GM23338 (cell line): Measurements from ENCODE around the gene TSTD2. TPM values are rescaled to one million over a fixed set of nuclear protein-coding genes. Genes with fewer than 3 reads are reported as not detected.
A peak's percentile ranks its signal among the peaks of the same experiment; 100 is the strongest.
"Not testable (repeated sequence)": the region's sequence is repeated elsewhere in the genome, so short reads cannot be mapped to it uniquely, and the experiment has no call there.

ENCODE experiments used
- ATAC-seq: fragments of 200-7000 bp; cut with Tn5 transposase; 3 replicates; pipeline ENCODE4 v1.9.1; 2020
- DNase-seq: peaks from one replicate; pipeline ENCODE4 v3.0.0-alpha.2; 2015; ENCODE audit warnings: low spot score
- H2AFZ ChIP-seq: fragments of 200-600 bp; sonication (generic); 2 replicates; pipeline ENCODE4 v1.8.0; 2016; ENCODE audit warnings: antibody characterized with exemption, mild to moderate bottlenecking, moderate library complexity
- H3F3A ChIP-seq: fragments of 200-600 bp; sonication (generic); replicated peaks from 2 replicates; pipeline ENCODE4 v1.8.0; 2017; ENCODE audit warnings: antibody characterized with exemption, mixed run types, low read depth
- H3K27ac ChIP-seq: fragments of 200-600 bp; sonication (generic); 2 replicates; pipeline ENCODE4 v1.6.1; 2016; ENCODE audit warnings: low read depth
- H3K27me3 ChIP-seq: fragments of 200-600 bp; sonication (generic); 2 replicates; pipeline ENCODE4 v1.8.0; 2016; ENCODE audit warnings: mild to moderate bottlenecking, mixed run types, moderate library complexity; ENCODE audit not compliant: insufficient read depth
- H3K36me3 ChIP-seq: fragments of 200-600 bp; sonication (generic); 2 replicates; pipeline ENCODE4 v1.8.0; 2016; ENCODE audit warnings: mild to moderate bottlenecking; ENCODE audit not compliant: insufficient read depth
- H3K4me1 ChIP-seq: fragments of 200-600 bp; sonication (generic); 2 replicates; pipeline ENCODE4 v1.8.0; 2016; ENCODE audit warnings: mild to moderate bottlenecking, moderate library complexity; ENCODE audit not compliant: insufficient read depth
- H3K4me2 ChIP-seq: fragments of 200-600 bp; sonication (generic); 2 replicates; pipeline ENCODE4 v1.7.1; 2017; ENCODE audit warnings: mixed run types
- H3K4me3 ChIP-seq: fragments of 200-600 bp; sonication (generic); 2 replicates; pipeline ENCODE4 v1.6.1; 2016; ENCODE audit warnings: mixed run types
- H3K79me2 ChIP-seq: fragments of 200-600 bp; sonication (generic); replicated peaks from 2 replicates; pipeline ENCODE4 v1.8.0; 2017; ENCODE audit warnings: mild to moderate bottlenecking; ENCODE audit not compliant: insufficient read depth
- H3K9me2 ChIP-seq: fragments of 200-600 bp; sonication (generic); 2 replicates; pipeline ENCODE4 v1.8.0; 2017; ENCODE audit not compliant: insufficient read depth
- H4K20me1 ChIP-seq: fragments of 200-600 bp; sonication (generic); replicated peaks from 2 replicates; pipeline ENCODE4 v1.8.0; 2017; ENCODE audit warnings: mild to moderate bottlenecking; ENCODE audit not compliant: insufficient read depth
- H3K27ac Mint-ChIP-seq: 2 replicates; pipeline ENCODE4 v1.8.0; 2020; ENCODE audit warnings: inconsistent platforms, mild to moderate bottlenecking, moderate library complexity, mixed read lengths
- H3K27me3 Mint-ChIP-seq: 3 replicates; pipeline ENCODE4 v1.8.0; 2022; ENCODE audit warnings: low read depth, mild to moderate bottlenecking, moderate library complexity, mixed read lengths, inconsistent platforms; ENCODE audit not compliant: insufficient read depth, poor library complexity
- H3K36me3 Mint-ChIP-seq: 3 replicates; pipeline ENCODE4 v1.8.0; 2021; ENCODE audit warnings: low read depth, mild to moderate bottlenecking, inconsistent platforms, moderate library complexity, mixed read lengths
- H3K4me1 Mint-ChIP-seq: 3 replicates; pipeline ENCODE4 v1.8.0; 2020; ENCODE audit warnings: mild to moderate bottlenecking, inconsistent platforms, mixed read lengths
- H3K4me3 Mint-ChIP-seq: 3 replicates; pipeline ENCODE4 v1.8.0; 2021; ENCODE audit warnings: moderate library complexity, mild to moderate bottlenecking, inconsistent platforms, mixed read lengths
- H3K9me3 Mint-ChIP-seq: 3 replicates; pipeline ENCODE4 v1.8.0; 2020; ENCODE audit warnings: moderate library complexity, mild to moderate bottlenecking, inconsistent platforms, mixed read lengths
- ETS1 ChIP-seq: IDR thresholded peaks from 2 replicates; pipeline ENCODE4 v1.6.1; 2016; ENCODE audit warnings: antibody characterized with exemption
- ZNF462 ChIP-seq: fragments of 250-450 bp; sonication (Bioruptor Pico); IDR thresholded peaks from 2 replicates; pipeline ENCODE4 v1.5.0; 2020; ENCODE audit warnings: mild to moderate bottlenecking, moderate library complexity
- polyA plus RNA-seq: library from polyadenylated mRNA; unstranded; fragments of >200 nt; fragmentation: Nextera tagmentation; extraction: Ambion mirVana; gene quantifications from 2 replicates; pipeline ENCODE4 v1.2.1, GENCODE V29; 2016
- total RNA-seq: library from RNA; depleted of rRNA; stranded (reverse); fragments of >200 nt; shearing (Covaris generic); gene quantifications from 2 replicates; pipeline ENCODE4 v1.2.3, GENCODE V29; 2014
- TF ChIP-seq, protein P1 (sequence below): IDR thresholded peaks from one replicate; pipeline ENCODE4 v1.6.1; 2018; ENCODE audit warnings: antibody characterized with exemption; ENCODE audit not compliant: unreplicated experiment
- TF ChIP-seq, protein P2 (sequence below), 2 experiments: fragments of 200-600 bp in 1 of 2; sonication (generic) in 1 of 2; conservative IDR thresholded peaks; 2 replicates each; pipeline versions ENCODE4 v1.5.1 to v1.6.1; 2016 to 2017; ENCODE audit warnings: antibody characterized with exemption in 2 of 2, low read depth in 2 of 2, mild to moderate bottlenecking in 2 of 2, moderate library complexity in 1 of 2

TSTD2 gene
- total and polyA plus RNA-seq, 2 experiments from 2014 or later, result 8.5 to 21.8 TPM

GRCh38 chr9:97592126-97592525, 41.0 kb downstream of the TSTD2 start (continued):
- TF ChIP-seq ZNF462 (no peak), ETS1 (no peak)

- Histone ChIP-seq H3K27ac (no peak overlapping the region), H3K4me3 (no peak overlapping the region), H2AFZ (peak overlapping the region; percentile 80), H3K79me2 (no peaks in the 10 kb centered on the region), H3F3A (no peaks in the 10 kb centered on the region), H3K36me3 (0 out of 2 replicates have a peak, but pooled peaks cover 4% of the 10 kb centered on the region), H3K4me1 (peaks cover 6% of the 10 kb centered on the region; the same call in 1 of the 2 replicates), H3K27me3 (no peaks in the 10 kb centered on the region), H3K9me2 (0 out of 2 replicates have a peak, but pooled peaks cover 4% of the 10 kb centered on the region), H4K20me1 (no peaks in the 10 kb centered on the region), H3K4me2 (no peak overlapping the region)
- H3K4me3 Mint-ChIP-seq, result no peak overlapping the region
- H3K27ac Mint-ChIP-seq, result no peak overlapping the region
- H3K9me3 Mint-ChIP-seq, result peaks cover 14% of the 10 kb centered on the region
- DNase-seq (peak; percentile 23), ATAC-seq (peak; percentile 54)
- TF ChIP-seq, protein P1, sequence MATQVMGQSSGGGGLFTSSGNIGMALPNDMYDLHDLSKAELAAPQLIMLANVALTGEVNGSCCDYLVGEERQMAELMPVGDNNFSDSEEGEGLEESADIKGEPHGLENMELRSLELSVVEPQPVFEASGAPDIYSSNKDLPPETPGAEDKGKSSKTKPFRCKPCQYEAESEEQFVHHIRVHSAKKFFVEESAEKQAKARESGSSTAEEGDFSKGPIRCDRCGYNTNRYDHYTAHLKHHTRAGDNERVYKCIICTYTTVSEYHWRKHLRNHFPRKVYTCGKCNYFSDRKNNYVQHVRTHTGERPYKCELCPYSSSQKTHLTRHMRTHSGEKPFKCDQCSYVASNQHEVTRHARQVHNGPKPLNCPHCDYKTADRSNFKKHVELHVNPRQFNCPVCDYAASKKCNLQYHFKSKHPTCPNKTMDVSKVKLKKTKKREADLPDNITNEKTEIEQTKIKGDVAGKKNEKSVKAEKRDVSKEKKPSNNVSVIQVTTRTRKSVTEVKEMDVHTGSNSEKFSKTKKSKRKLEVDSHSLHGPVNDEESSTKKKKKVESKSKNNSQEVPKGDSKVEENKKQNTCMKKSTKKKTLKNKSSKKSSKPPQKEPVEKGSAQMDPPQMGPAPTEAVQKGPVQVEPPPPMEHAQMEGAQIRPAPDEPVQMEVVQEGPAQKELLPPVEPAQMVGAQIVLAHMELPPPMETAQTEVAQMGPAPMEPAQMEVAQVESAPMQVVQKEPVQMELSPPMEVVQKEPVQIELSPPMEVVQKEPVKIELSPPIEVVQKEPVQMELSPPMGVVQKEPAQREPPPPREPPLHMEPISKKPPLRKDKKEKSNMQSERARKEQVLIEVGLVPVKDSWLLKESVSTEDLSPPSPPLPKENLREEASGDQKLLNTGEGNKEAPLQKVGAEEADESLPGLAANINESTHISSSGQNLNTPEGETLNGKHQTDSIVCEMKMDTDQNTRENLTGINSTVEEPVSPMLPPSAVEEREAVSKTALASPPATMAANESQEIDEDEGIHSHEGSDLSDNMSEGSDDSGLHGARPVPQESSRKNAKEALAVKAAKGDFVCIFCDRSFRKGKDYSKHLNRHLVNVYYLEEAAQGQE, result no peak
- TF ChIP-seq, protein P2, sequence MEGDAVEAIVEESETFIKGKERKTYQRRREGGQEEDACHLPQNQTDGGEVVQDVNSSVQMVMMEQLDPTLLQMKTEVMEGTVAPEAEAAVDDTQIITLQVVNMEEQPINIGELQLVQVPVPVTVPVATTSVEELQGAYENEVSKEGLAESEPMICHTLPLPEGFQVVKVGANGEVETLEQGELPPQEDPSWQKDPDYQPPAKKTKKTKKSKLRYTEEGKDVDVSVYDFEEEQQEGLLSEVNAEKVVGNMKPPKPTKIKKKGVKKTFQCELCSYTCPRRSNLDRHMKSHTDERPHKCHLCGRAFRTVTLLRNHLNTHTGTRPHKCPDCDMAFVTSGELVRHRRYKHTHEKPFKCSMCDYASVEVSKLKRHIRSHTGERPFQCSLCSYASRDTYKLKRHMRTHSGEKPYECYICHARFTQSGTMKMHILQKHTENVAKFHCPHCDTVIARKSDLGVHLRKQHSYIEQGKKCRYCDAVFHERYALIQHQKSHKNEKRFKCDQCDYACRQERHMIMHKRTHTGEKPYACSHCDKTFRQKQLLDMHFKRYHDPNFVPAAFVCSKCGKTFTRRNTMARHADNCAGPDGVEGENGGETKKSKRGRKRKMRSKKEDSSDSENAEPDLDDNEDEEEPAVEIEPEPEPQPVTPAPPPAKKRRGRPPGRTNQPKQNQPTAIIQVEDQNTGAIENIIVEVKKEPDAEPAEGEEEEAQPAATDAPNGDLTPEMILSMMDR (conservative IDR thresholded peaks at IDR 0.05; ENCODE audit: low read depth in 2 of 2), result peak; percentile 36 to 60
- H3K27me3 Mint-ChIP-seq, result no peaks in the 10 kb centered on the region
- H3K4me1 Mint-ChIP-seq, result peaks cover 11% of the 10 kb centered on the region
- H3K36me3 Mint-ChIP-seq, result peaks cover 13% of the 10 kb centered on the region
Observed at GRCh38 chr9:97591535-97591934, 41.6 kb downstream of the TSTD2 start.

DNA sequence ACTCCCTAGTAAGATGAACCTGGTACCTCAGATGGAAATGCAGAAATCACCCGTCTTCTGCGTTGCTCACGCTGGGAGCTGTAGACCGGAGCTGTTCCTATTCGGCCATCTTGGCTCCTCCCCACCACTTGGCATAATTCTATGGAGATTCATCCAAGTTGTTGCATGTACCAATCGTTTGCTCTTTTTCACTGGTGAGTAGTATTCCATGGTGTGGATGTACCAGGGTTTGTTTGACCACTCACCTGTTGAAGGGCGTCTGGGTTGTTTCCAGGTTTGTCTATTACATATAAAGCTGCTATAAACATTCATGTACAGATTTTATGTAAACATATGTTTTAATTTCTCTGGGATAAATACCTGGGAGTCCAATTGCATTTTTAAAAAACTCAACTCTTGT, 46.3 kb downstream of the TSTD2 start:
- H3K4me2 ChIP-seq, ATAC-seq, H3F3A ChIP-seq, H4K20me1 ChIP-seq, H3K4me1 ChIP-seq, H3K4me3 ChIP-seq, H3K27me3 Mint-ChIP-seq, H3K36me3 ChIP-seq, DNase-seq, H3K27ac ChIP-seq, H3K79me2 ChIP-seq, H3K4me1 Mint-ChIP-seq, H3K27me3 ChIP-seq, H3K4me3 Mint-ChIP-seq, H3K9me2 ChIP-seq, H3K27ac Mint-ChIP-seq: not testable (repeated sequence)
- Mint-ChIP-seq H3K36me3 (peaks cover 13% of the 10 kb centered on the region; the same call in 2 of the 3 replicates), H3K9me3 (peaks cover 15% of the 10 kb centered on the region)
- H2AFZ ChIP-seq, result peak overlapping the region; percentile 52; the same call in 1 of the 2 replicates
